SK-N-SH treated with all-trans-retinoic acid at 6 μM for 48 hours (cell line): ENCODE measurements around the gene MMP2.

Experiments used
- ATAC-seq: fragments of 200-7000 bp; cut with Tn5 transposase; 3 replicates; pipeline ENCODE4 v1.9.1; 2020; ENCODE audit warnings: mild to moderate bottlenecking, moderate library complexity
- ARNTL ChIP-seq: fragments of 450-650 bp; formaldehyde crosslinking; IDR thresholded peaks from 2 replicates; pipeline ENCODE4 v1.5.0; 2020; ENCODE audit warnings: low read depth, mild to moderate bottlenecking, moderate library complexity, borderline replicate concordance
- ESRRG ChIP-seq: fragments of 250-450 bp; sonication (Bioruptor Pico); IDR thresholded peaks from 2 replicates; pipeline ENCODE4 v1.6.1; 2021; ENCODE audit warnings: mild to moderate bottlenecking
- GLIS3 ChIP-seq: fragments of 250-450 bp; sonication (Bioruptor Pico); IDR thresholded peaks from 2 replicates; pipeline ENCODE4 v1.5.0; 2020; ENCODE audit warnings: mild to moderate bottlenecking, moderate library complexity
- OSR1 ChIP-seq: fragments of 250-450 bp; sonication (Bioruptor Pico); IDR thresholded peaks from 2 replicates; pipeline ENCODE4 v1.8.0; 2022; ENCODE audit warnings: moderate library complexity, mild to moderate bottlenecking, inconsistent platforms
- PATZ1 ChIP-seq: fragments of 250-450 bp; sonication (Bioruptor Pico); IDR thresholded peaks from 2 replicates; pipeline ENCODE4 v1.8.0; 2020; ENCODE audit warnings: mild to moderate bottlenecking, moderate library complexity, borderline replicate concordance
- POU6F1 ChIP-seq: fragments of 250-450 bp; sonication (Bioruptor Pico); IDR thresholded peaks from 2 replicates; pipeline ENCODE4 v1.8.0; 2021; ENCODE audit warnings: low read depth, mild to moderate bottlenecking, moderate library complexity, borderline replicate concordance
- RARB ChIP-seq: fragments of 250-450 bp; sonication (Bioruptor Pico); IDR thresholded peaks from 2 replicates; pipeline ENCODE4 v1.8.0; 2021; ENCODE audit warnings: mild to moderate bottlenecking, moderate library complexity
- SNAI2 ChIP-seq: fragments of 250-450 bp; sonication (Bioruptor Pico); IDR thresholded peaks from 2 replicates; pipeline ENCODE4 v1.5.0; 2020; ENCODE audit warnings: mild to moderate bottlenecking, moderate library complexity
- TCF4 ChIP-seq: fragments of 250-450 bp; sonication (Bioruptor Pico); IDR thresholded peaks from 2 replicates; pipeline ENCODE4 v1.8.0; 2021; ENCODE audit warnings: mild to moderate bottlenecking, moderate library complexity, borderline replicate concordance
- TOX ChIP-seq: fragments of 250-450 bp; sonication (Bioruptor Pico); IDR thresholded peaks from 2 replicates; pipeline ENCODE4 v1.8.0; 2021; ENCODE audit warnings: mild to moderate bottlenecking, moderate library complexity, borderline replicate concordance
- TSHZ2 ChIP-seq: fragments of 250-450 bp; sonication (Bioruptor Pico); IDR thresholded peaks from 2 replicates; pipeline ENCODE4 v1.5.0; 2020; ENCODE audit warnings: mild to moderate bottlenecking, moderate library complexity
- ZC3H10 ChIP-seq: fragments of 250-450 bp; sonication (Bioruptor Pico); IDR thresholded peaks from 2 replicates; pipeline ENCODE4 v1.5.1; 2021; ENCODE audit warnings: mild to moderate bottlenecking, moderate library complexity
- ZFP3 ChIP-seq: fragments of 250-450 bp; sonication (Bioruptor Pico); IDR thresholded peaks from 2 replicates; pipeline ENCODE4 v1.5.0; 2020; ENCODE audit warnings: mild to moderate bottlenecking, moderate library complexity
- ZFP30 ChIP-seq: fragments of 450-650 bp; formaldehyde crosslinking; IDR thresholded peaks from 2 replicates; pipeline ENCODE4 v1.5.0; 2022; ENCODE audit warnings: mild to moderate bottlenecking, moderate library complexity
- ZNF565 ChIP-seq: fragments of 450-650 bp; formaldehyde crosslinking; conservative IDR thresholded peaks from 2 replicates; pipeline ENCODE4 v1.5.0; 2020; ENCODE audit warnings: low read depth, mild to moderate bottlenecking, moderate library complexity
- ZNF70 ChIP-seq: fragments of 450-650 bp; formaldehyde crosslinking; IDR thresholded peaks from 2 replicates; pipeline ENCODE4 v1.5.0; 2020; ENCODE audit warnings: mild to moderate bottlenecking, moderate library complexity
- TF ChIP-seq, protein P1 (sequence below): fragments of 250-450 bp; sonication (Bioruptor Pico); IDR thresholded peaks from 2 replicates; pipeline ENCODE4 v1.5.1; 2020; ENCODE audit warnings: low read depth, mild to moderate bottlenecking, moderate library complexity

The MMP2 gene

GRCh38 chr16:55444754-55445485 lies 34.1 kb upstream of the MMP2 start:
- ATAC-seq, result no peak

DNA sequence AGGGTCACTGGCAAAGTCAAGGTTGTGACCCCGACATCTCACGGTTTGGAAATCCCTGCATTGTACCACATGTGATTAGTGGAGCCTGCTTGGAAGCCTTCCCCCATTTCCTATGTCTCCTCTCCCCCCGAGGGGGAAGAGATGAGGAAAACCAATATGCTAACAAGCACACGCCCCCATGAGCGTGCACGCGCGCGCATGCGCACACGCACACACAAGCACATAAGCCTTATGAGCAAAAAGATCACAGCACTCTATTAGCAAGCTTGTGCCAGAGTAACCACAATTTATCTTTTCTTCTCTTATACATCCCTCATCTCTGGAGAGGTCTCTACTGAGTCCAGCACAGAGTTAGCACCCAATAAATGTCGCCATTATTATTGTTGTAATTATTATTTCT lies 31.8 kb upstream of the MMP2 start:
- no peak for ATAC-seq
- no peak for TF ChIP-seq POU6F1 (CRISPR knock-in tag)
- no peak for TF ChIP-seq ZNF70 (CRISPR knock-in tag)
- no peak for TF ChIP-seq TOX (CRISPR knock-in tag)
- TF ChIP-seq RARB (CRISPR knock-in tag), result no peak
- no peak for TF ChIP-seq PATZ1 (CRISPR knock-in tag)
- TF ChIP-seq ESRRG, result no peak
- TF ChIP-seq, all 23 proteins: peak for 0

More at GRCh38 chr16:55444754-55445485, 34.1 kb upstream of the MMP2 start:
- no peak for TF ChIP-seq ZNF565
- no peak for TF ChIP-seq ESRRG
- TF ChIP-seq TSHZ2 (CRISPR knock-in tag), result no peak

DNA sequence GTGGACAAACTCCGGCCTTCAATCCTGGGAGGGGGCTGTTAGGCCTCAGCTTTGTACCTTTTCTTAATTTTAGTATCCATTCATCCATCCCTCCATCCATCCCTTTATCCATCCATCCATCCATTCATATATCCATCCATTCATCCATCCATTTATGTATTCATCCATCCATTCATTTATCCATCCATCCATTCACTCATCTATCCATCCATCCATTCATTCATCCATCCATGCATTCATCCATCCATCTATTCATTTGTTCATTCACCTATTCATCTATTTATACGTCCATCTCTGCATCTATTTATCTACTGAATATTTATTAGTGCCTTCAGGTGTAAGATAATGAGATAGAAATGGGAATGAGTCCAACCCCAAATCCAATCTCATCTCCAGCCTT lies 26.0 kb upstream of the MMP2 start:
- no peak for ATAC-seq
- TF ChIP-seq, protein P1, sequence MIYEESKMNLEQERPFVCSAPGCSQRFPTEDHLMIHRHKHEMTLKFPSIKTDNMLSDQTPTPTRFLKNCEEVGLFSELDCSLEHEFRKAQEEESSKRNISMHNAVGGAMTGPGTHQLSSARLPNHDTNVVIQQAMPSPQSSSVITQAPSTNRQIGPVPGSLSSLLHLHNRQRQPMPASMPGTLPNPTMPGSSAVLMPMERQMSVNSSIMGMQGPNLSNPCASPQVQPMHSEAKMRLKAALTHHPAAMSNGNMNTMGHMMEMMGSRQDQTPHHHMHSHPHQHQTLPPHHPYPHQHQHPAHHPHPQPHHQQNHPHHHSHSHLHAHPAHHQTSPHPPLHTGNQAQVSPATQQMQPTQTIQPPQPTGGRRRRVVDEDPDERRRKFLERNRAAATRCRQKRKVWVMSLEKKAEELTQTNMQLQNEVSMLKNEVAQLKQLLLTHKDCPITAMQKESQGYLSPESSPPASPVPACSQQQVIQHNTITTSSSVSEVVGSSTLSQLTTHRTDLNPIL (CRISPR knock-in tag), result no peak
- TF ChIP-seq SNAI2 (CRISPR knock-in tag), result no peak
- TF ChIP-seq ZFP3 (CRISPR knock-in tag), result no peak
- TF ChIP-seq TCF4 (CRISPR knock-in tag), result no peak
- no peak for TF ChIP-seq ZNF70 (CRISPR knock-in tag)
- no peak for TF ChIP-seq GLIS3 (CRISPR knock-in tag)
- no peak for TF ChIP-seq ARNTL
- no peak for TF ChIP-seq ZC3H10 (CRISPR knock-in tag)
- TF ChIP-seq, all 23 proteins: peak for 0

- no peak for ATAC-seq
- no peak for TF ChIP-seq RARB (CRISPR knock-in tag)
- no peak for TF ChIP-seq ZFP3 (CRISPR knock-in tag)
- no peak for TF ChIP-seq OSR1
- no peak for TF ChIP-seq ZFP30
- no peak for TF ChIP-seq GLIS3 (CRISPR knock-in tag)
- TF ChIP-seq TCF4 (CRISPR knock-in tag), result no peak
- TF ChIP-seq ARNTL, result no peak
Observed at GRCh38 chr16:55453909-55454308, 25.1 kb upstream of the MMP2 start.

DNA sequence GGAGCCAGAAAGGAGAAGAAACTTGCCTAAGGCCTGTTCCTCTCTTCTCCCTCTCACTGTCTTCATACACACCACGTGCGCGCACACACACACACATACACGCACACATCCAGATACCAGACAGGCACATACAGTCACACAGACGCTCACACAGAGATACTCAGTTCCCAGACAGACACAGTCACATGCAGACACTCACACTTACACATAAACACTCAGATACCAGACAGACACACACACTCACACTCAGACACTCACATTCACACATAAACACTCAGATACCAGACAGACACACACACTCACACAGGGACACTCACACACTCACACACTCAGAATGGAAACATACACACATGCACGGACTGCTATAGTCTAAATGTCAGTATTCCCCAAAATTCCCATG lies 24.1 kb upstream of the MMP2 start:
- TF ChIP-seq, protein P1 (CRISPR knock-in tag), result no peak
- TF ChIP-seq TCF4 (CRISPR knock-in tag) (no peak), PATZ1 (CRISPR knock-in tag) (no peak), RARB (CRISPR knock-in tag) (no peak)
- no peak for ATAC-seq
